SU-DHL-6 (cell line): ENCODE measurements around the gene FCRL2.

Experiments used
- H2AFZ ChIP-seq: fragments of 200-600 bp; sonication (generic); 2 replicates; pipeline ENCODE4 v1.6.1; 2014; ENCODE audit warnings: low read depth, mild to moderate bottlenecking, moderate library complexity, mixed read lengths, antibody characterized with exemption, low read length; ENCODE audit not compliant: severe bottlenecking
- H3F3A ChIP-seq: fragments of 200-600 bp; shearing (Covaris generic); 2 replicates; pipeline ENCODE4 v1.6.0; 2016; ENCODE audit warnings: antibody characterized with exemption, mild to moderate bottlenecking; ENCODE audit not compliant: insufficient read depth
- H3K27ac ChIP-seq: fragments of 200-600 bp; sonication (generic); 2 replicates; pipeline ENCODE4 v1.5.1; 2016; ENCODE audit warnings: low read depth, mild to moderate bottlenecking, low read length, moderate library complexity, mixed read lengths
- H3K27me3 ChIP-seq: fragments of 200-600 bp; sonication (generic), shearing (Covaris generic); 2 replicates; pipeline ENCODE4 v1.6.0; 2014; ENCODE audit warnings: mild to moderate bottlenecking, low read length
- H3K36me3 ChIP-seq: fragments of 200-600 bp; sonication (generic); 2 replicates; pipeline ENCODE4 v1.6.1; 2014; ENCODE audit warnings: mild to moderate bottlenecking, low read length, mixed read lengths
- H3K4me2 ChIP-seq: fragments of 300-600, 200-600 bp; shearing (Covaris generic), sonication (generic); 2 replicates; pipeline ENCODE4 v1.6.0; 2014; ENCODE audit warnings: low read length, low read depth, mild to moderate bottlenecking; ENCODE audit not compliant: poor library complexity, severe bottlenecking
- H3K4me3 ChIP-seq: fragments of 200-600 bp; sonication (generic); 2 replicates; pipeline ENCODE4 v1.5.1; 2014; ENCODE audit warnings: antibody characterized with exemption, low read length, mild to moderate bottlenecking, mixed read lengths; ENCODE audit not compliant: insufficient read depth, poor library complexity, severe bottlenecking
- H3K79me2 ChIP-seq: fragments of 200-600 bp; sonication (generic); 2 replicates; pipeline ENCODE4 v1.6.1; 2014; ENCODE audit warnings: mild to moderate bottlenecking, low read length, moderate library complexity; ENCODE audit not compliant: insufficient read depth
- H3K9ac ChIP-seq: fragments of 200-600 bp; sonication (generic); 2 replicates; pipeline ENCODE4 v1.7.0; 2014; ENCODE audit warnings: mild to moderate bottlenecking, low read length
- H3K9me2 ChIP-seq: fragments of 200-600 bp; sonication (generic); replicated peaks from 2 replicates; pipeline ENCODE4 v1.6.1; 2014; ENCODE audit warnings: low read length; ENCODE audit not compliant: insufficient read depth
- H3K9me3 ChIP-seq: fragments of 200-600 bp; sonication (generic); 2 replicates; pipeline ENCODE4 v1.6.1; 2014; ENCODE audit warnings: low read length, mixed read lengths; ENCODE audit not compliant: insufficient read depth
- H4K20me1 ChIP-seq: fragments of 200-600 bp; sonication (generic); 2 replicates; pipeline ENCODE4 v1.6.1; 2014; ENCODE audit warnings: low read depth, mild to moderate bottlenecking, antibody characterized with exemption, low read length, moderate library complexity, mixed read lengths
- CTCF ChIP-seq: fragments of 200-600 bp; sonication (generic); IDR thresholded peaks from one replicate; pipeline ENCODE4 v1.5.1; 2017; ENCODE audit warnings: antibody characterized with exemption, mild to moderate bottlenecking, low read length, moderate library complexity; ENCODE audit not compliant: insufficient read depth, poor library complexity, severe bottlenecking
- EZH2phosphoT487 ChIP-seq: fragments of 200-600 bp; sonication (generic), shearing (Covaris generic); conservative IDR thresholded peaks from 2 replicates; pipeline ENCODE4 v1.6.1; 2018; ENCODE audit warnings: mild to moderate bottlenecking, antibody characterized with exemption, low read length, moderate library complexity, mixed read lengths

FCRL2 gene

DNA sequence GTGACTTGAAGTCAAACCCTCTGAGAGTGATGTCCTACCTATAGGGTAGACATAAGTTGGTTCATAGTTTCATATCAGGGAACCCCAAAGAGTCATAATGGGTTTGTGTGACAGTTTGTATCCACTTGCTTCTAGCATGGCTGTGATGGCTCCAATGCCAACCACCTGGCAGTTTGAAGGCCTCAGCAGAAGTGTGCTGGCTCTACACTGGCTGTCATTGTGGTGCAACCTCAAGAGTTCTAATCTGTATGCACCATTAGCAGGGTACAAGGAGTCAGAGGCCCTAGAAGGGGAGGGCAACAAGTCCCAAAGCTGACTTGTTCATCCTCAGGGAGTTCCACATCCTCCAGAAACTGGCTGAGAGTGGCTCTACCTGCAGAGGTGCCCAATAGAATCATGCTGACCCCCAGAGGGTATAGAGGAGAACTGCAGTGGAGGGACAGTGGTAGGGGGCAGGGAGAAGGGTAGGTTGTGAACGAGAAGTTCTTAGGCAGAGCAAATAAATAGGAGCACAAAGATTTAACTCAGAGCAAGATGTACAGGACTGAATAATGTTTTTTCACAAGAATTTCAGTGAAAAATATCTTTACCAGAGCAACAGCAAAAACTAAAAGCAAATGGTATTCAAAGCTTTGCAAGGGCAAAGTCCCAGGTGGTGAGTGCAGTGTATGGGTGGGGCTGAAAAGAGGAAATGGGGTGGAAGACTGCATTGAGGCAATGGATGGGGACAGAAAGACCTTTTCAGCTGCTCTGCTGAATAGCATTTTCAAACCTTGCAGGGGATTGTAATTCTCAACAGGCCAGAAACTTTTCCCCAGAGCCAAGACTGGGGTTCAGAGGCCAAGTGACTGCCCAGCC is 3.2 kb downstream of the FCRL2 start:
- no peaks in the 10 kb centered on the region for H3K27me3 ChIP-seq
- H3K79me2 ChIP-seq: peaks cover 80% of the 10 kb centered on the region
- peaks cover 33% of the 10 kb centered on the region for H3K36me3 ChIP-seq
- TF ChIP-seq EZH2phosphoT487 (no peak), CTCF (peak; percentile 96)
- H3K9me2 ChIP-seq: no peaks in the 10 kb centered on the region
- H3K27ac ChIP-seq: peak overlapping the region; percentile 97
- H3F3A ChIP-seq: peaks cover 54% of the 10 kb centered on the region
- no peaks in the 10 kb centered on the region for H3K9me3 ChIP-seq
- no peaks in the 10 kb centered on the region for H4K20me1 ChIP-seq
- H2AFZ ChIP-seq: no peak overlapping the region
- peak overlapping the region; percentile 56 for H3K4me3 ChIP-seq
- H3K4me2 ChIP-seq: peak overlapping the region; percentile 96
- H3K9ac ChIP-seq: peak overlapping the region; percentile 70

DNA sequence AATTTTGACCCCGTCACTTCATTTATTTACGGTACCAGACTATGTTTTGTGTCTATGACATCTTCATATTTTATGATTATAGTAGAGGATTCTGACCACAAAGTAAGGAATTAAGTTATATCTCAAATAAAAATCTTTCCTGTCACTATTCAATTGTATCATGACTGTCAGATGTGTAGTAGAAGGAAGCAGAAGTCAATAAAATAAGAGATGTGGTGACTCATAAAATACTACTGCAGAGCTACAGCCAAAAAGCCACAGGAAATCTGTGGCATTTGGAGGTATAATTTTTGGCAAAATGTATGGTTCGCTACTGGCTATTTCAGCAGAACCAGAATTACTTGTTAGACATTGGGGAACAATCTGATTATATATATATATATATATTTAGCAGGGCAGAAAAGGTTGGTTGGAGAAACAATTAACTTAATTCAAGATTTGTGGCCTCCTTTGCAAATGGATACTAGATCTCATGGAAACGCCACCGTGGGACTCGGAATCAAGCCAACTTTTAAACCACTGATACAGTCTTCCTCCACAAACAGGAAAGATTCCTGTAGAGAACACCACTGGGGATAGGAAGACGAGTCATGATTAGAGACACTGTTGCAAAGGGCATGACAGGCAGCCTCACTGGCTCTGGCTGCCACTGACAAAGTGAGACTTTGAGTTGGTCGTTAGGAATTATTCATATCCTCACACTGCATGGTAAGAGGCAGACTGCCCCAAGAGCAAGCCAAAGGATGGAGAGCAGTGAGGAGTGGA is 5.1 kb downstream of the FCRL2 start:
- peaks cover 43% of the 10 kb centered on the region for H3K36me3 ChIP-seq
- H3K4me2 ChIP-seq: peak overlapping the region; percentile 96
- peak overlapping the region; percentile 56 for H3K4me3 ChIP-seq
- H2AFZ ChIP-seq: no peak overlapping the region
- no peaks in the 10 kb centered on the region for H3K9me3 ChIP-seq
- TF ChIP-seq EZH2phosphoT487 (no peak), CTCF (no peak)
- H3K9ac ChIP-seq: peak overlapping the region; percentile 70
- peak overlapping the region; percentile 97 for H3K27ac ChIP-seq
- peaks cover 41% of the 10 kb centered on the region for H3F3A ChIP-seq
- H3K79me2 ChIP-seq: peaks cover 82% of the 10 kb centered on the region
- no peaks in the 10 kb centered on the region for H3K27me3 ChIP-seq
- H3K9me2 ChIP-seq: no peaks in the 10 kb centered on the region
- no peaks in the 10 kb centered on the region for H4K20me1 ChIP-seq

- TF ChIP-seq EZH2phosphoT487 (no peak), CTCF (peak; percentile 48)
- Histone ChIP-seq H2AFZ (no peak overlapping the region), H3K4me2 (no peak overlapping the region), H3K79me2 (peaks cover 82% of the 10 kb centered on the region), H3F3A (peaks cover 34% of the 10 kb centered on the region), H3K36me3 (peaks cover 51% of the 10 kb centered on the region), H3K9ac (no peak overlapping the region), H3K9me2 (no peaks in the 10 kb centered on the region), H3K9me3 (no peaks in the 10 kb centered on the region), H3K27me3 (no peaks in the 10 kb centered on the region), H3K4me3 (no peak overlapping the region), H4K20me1 (no peaks in the 10 kb centered on the region), H3K27ac (peak overlapping the region; percentile 8; the same call in 1 of the 2 replicates)
Measured at GRCh38 chr1:157770442-157771043, 6.4 kb downstream of the FCRL2 start.
